ENCODE results near the gene NUP98.

The NUP98 gene

GRCh38 chr11:3797329-3798090 lies at the start of gene NUP98:
Gene NUP98, minus strand, starts transcription at chr11:3797554. Its CDS starts 15,437 bp downstream, at chr11:3782117.
- peak; percentile 100 for DNase-seq

- DNase-seq = no peak
Observed at GRCh38 chr11:3845670-3846069, 48.3 kb upstream of the NUP98 start.

- no peak for DNase-seq
Observed at GRCh38 chr11:3845246-3845645, 47.9 kb upstream of the NUP98 start.

DNA sequence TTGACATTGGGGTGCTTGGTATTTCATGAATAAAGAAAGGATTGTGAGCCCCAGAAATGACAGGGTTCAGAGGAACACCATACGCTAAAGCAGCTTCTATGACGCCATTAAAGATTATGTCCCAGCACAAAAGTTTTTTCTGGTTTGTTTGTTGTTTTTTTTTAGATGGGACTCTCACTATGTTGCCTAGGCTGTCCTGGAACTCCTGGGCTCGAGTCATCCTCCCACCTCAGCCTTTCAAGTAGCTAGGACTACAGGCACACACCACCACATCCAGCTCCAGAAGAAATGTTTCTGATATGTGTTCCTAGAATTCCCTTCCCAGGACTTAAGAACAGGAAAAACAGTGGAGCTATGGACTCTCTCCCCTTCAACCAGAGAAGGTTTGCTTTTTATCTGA lies 46.0 kb upstream of the NUP98 start:
- DNase-seq = no peak

DNA sequence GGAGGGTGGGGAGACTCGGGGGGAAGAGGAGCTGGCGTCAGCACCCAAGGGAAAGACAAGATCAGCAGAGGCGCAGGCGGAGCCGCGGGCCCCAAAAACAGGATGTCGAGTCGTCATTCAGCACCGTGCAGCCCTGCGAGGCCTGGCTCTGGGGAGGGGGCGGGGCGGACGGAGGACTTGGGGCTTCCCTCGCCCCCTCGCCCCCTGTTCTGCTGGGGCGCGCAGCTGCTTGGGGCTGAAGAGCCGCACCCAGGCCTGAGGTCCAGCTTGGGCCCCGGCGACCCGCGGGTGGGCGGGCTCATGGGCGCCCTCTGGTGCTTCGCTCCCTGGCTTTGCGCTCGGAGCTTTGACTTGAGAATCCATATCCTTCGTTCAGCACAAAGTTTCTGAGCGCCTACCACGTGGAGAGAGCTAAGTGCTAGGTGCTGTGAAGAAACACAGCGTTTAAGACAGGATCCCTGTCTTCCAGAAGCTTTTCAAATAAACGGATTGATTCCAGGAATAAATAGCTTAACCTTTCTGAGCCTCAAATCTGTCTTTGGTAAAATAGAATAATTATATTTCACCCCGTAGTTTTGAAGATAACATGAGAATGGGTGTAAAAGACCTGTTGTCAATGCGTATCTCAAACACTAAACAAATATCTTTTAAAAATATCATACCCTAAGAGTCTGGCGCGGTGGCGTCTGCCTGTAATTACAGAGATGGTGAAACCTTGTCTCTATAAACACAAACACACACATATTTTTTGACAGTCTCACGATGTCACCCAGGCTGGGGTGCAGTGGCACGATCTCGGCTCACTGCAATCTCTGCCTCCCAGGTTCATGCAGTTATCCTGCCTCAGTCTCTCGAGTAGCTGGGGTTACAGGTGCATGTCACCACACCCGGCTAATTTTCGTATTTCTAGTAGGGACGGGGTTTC lies 44.3 kb upstream of the NUP98 start:
- peak; percentile 95 for DNase-seq

- no peak for DNase-seq
Observed at GRCh38 chr11:3840870-3841425, 43.6 kb upstream of the NUP98 start, which contains the start of gene RHOG. Gene RHOG, minus strand, starts transcription at chr11:3840959. Its CDS starts 12,821 bp downstream, at chr11:3828138.

DNA sequence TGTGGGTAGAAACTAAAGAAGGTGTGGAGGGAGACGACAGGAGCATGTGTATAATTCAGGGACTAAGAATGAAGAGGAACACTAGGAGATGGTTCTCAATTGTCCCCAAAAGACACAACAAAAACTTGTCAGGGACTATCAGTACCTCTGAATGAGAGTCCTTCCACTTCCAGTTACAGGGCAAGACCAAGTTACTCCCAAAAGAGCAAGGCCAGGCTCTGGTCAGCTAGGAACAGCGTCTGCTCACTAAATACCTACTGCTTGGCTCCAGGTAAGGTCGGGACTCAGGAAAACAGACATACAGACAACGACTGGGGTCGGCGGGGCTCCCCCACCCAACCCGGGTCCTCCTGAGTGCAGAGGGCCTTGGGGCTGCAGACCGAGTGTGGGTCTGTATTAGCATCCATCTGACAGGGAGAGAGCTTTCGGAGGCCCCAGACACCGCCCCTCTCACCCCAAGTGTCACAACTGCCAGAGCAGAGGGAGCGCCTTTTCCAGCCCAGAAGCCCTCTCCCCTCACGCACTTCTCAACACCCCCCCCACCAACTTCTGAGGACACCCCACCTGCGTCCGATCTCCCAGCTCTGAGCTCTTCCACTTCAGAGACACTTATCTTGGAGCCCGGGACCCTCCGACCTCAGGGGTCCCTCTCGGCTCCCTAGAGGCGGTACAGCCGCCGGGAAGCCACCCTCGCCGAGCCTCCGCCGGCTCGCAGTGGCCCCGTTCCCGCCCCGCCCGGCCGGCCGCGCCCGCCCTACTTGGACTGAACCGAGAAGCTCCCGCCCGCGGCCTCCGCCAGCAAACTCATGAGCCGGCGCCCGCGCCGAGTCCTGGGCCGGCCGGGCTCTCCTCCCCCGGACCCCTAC lies 42.9 kb upstream of the NUP98 start:
- DNase-seq = peak; percentile 56

DNA sequence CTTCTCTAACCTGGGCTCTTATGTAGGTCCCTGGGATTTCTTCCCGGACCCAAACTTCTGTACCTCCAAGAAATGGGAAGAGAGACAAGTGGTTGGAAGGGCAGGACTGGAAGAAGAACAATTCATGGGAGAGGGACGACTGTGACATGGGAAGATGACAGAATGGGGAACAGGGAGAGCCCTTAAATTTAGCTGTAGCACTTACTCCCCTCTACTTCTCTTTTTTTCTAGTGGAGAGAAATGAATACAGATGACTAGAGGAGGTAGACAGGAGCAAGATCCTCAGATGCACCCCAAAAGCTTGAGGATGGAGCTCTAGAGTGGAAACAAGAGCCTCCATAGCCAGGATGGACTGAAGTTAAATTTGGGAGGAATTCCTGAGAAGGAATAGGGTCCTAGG lies 41.1 kb upstream of the NUP98 start:
- no peak for DNase-seq

- no peak for DNase-seq
Observed at GRCh38 chr11:3837793-3838192, 40.4 kb upstream of the NUP98 start.

- DNase-seq = peak; percentile 51
Observed at GRCh38 chr11:3836903-3837302, 39.5 kb upstream of the NUP98 start.

DNA sequence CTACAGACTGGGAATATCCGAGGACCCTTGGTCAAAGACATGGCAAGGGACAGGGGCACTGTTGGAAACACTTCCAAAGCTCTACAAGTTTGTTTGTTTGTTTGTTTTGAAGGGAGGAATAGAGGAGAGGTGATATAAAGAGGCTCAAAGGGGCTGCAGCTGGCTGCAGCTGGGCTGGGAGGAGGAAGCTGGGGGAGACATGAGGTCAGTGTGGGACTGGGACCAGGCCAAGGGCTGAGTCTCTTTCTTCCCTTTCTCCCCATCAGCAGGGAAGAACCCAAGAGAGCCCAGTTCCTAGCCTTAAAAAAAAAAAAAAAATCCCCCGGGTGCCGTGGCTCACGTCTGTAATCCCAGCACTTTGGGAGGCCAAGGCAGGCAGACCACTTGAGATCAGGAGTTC lies 38.4 kb upstream of the NUP98 start:
- DNase-seq = no peak

DNA sequence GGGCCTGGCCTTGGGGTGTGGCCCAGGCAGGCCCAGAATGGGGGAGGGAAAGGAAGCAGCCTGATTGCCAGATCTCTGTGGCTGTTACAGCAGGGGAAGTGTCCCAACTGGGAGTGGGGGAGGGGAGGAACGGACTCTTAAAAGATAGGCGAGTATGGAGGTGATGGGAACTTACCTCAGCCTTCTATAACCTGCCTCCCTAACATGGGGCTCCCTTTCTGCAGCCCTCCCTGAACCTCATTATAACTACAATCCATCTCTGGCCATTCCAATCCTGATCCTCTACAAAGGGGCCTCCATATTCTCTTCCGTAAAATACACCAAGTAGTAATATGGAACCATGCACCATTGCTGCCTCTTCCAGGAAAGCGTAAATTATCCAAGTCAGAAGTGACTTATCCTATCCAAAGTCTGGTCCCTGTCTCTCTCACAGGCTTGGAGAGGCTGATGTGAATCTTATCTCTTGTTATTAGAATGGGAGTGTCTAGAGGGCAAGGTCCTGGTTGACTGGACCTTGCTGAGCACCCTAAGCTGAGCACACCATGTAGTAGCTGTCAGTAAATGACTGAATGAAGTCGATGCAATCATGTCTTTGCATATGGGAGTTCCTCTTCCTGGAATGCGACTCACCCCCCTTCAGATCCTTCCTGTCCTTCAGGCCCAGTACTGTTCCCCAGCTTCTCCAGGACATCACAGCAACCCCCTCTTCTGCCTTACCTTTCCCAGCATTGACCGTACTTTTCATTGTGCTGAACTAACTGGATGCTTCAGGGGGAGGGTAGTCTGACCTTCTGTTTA lies 37.5 kb upstream of the NUP98 start:
- no peak for DNase-seq

DNA sequence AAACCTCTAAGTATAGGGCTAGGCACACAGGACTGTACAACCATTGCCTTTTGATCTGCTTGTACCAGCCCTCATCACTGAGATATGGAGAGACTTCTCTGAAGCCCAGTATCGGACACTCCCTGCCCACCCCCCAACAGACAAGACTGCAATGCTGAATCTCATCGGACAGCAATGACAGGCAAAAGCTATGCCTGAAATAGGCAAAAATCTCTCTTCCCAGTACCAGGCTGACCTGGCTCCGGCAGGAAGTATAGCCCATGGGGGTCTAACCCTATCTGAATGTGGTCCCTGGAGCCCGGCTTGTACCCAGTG lies 37.0 kb upstream of the NUP98 start:
- DNase-seq = no peak

- no peak for DNase-seq
Observed at GRCh38 chr11:3833449-3833848, 36.1 kb upstream of the NUP98 start.

- DNase-seq = no peak
Observed at GRCh38 chr11:3832816-3833215, 35.5 kb upstream of the NUP98 start.

DNA sequence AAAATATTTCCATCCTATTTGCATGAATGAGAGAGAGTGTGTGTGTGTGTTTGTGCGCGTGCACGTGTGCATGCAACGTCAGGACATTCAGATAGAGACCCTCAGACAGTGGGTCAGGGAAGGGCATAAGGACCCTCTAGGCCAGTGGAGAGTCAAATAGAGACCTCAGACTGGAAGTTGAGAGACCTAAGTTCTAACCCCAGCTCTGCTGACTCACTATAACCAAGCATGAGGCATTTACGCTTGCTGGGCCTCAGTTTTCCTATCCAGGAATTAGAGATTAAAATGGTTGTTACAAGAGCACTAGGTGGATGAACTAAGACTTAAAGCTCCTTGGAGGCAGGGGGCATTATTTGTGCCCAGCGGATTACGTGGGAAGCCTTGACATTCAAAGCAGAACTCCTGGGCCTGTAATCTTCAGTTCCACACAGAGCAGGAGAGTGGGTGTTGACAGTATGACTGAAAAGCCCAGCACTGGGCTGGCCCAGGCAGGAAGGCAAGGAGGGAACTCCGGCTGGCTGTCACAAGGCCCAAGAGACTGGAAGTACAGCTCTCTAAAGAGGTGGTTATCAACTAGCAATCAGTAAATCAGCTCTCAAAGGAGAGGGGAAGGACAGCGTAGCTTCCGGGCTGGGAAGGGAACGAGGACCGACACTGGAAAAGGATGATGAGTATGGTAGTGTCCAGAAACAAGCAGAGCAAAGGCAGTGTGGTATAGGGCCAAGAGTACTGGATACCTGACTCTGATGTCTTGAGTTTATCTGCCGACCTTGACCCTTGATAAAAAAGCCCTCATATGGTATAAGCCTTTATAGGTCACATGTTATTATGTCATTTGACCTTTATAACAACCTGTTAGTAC lies 34.3 kb upstream of the NUP98 start:
- peak; percentile 32 for DNase-seq

DNA sequence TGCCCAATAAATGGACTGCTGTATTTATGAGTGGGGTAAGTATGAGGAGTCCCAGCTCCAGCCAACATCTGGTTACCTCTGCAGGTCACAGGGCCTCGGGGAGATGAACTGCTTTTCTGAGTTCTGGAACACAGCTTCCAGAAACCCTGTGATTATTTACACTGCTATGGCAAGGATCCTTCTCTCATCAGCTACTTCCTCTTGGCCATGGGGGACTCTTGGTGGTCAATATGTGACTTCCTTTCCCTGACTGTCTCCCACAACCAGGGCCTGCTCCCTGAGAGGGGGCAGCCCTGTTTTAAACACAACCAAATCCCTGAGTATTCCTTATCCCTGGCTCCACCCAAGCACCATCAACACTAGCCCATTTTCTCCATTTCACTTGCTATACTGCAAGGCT lies 33.4 kb upstream of the NUP98 start:
- DNase-seq = no peak

DNA sequence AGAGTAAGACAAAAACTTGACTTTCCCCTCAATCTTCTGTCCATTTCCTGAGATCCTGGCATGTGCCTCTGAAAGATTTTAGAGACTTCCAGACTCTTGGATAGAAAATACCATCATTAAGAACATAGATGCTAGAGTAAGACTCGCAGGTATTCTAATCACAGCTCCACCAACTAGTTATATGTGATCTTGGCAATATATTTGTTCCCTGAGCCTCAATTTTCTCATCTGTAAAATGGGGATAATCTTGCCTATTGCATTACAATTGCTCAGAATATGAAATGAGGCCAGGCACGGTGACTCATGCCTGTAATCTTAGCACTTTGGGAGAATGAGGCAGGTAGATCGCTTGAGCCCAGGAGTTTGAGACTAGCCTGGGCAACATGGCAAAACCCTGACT lies 32.7 kb upstream of the NUP98 start:
- no peak for DNase-seq

DNA sequence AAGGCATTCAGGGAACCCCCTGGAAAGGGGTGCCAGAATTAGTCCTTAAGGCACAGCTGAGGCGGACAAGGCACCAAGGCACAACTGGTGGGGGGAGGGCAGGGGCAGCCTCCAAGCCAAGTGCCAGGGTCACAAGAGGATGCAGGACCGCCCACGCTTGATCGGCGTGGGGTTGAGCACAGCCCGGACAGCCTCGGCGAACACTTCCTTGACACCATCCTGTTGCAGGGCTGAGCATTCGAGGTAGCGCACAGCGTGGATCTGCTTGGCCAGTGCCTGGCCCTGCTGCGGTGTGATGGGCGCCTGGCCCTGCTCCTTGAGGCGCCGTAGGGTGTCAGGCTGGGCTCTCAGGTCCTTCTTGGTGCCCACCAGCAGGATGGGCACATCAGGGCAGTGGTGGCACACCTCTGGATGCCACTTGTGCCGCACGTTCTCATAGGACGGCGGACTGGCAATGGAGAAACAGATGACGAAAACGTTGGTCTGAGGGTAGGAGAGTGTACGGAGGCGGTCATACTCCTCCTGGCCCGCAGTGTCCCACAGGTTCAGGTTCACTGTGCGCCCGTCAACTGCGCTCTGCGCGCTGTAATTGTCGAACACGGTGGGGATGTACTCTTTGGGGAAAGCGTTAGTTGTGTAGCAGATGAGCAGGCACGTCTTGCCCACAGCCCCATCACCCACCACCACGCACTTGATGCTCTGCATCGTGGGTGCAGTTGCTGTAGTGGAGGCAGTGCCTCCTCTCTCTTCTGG lies 30.3 kb upstream of the NUP98 start:
- DNase-seq = no peak

GRCh38 chr11:3826721-3827120 lies 29.4 kb upstream of the NUP98 start:
- no peak for DNase-seq
